SK-N-SH treated with all-trans-retinoic acid at 6 μM for 48 hours (cell line): ENCODE data around the gene SPON1.

ENCODE experiments used
- ATAC-seq: fragments of 200-7000 bp; cut with Tn5 transposase; 3 replicates; pipeline ENCODE4 v1.9.1; 2020; ENCODE audit warnings: mild to moderate bottlenecking, moderate library complexity
- ARNTL ChIP-seq: fragments of 450-650 bp; formaldehyde crosslinking; IDR thresholded peaks from 2 replicates; pipeline ENCODE4 v1.5.0; 2020; ENCODE audit warnings: low read depth, mild to moderate bottlenecking, moderate library complexity, borderline replicate concordance
- CREB5 ChIP-seq: fragments of 250-450 bp; sonication (Bioruptor Pico); IDR thresholded peaks from 2 replicates; pipeline ENCODE4 v1.5.1; 2020; ENCODE audit warnings: low read depth, mild to moderate bottlenecking, moderate library complexity
- CSDC2 ChIP-seq: fragments of 250-450 bp; sonication (Bioruptor Pico); IDR thresholded peaks from 2 replicates; pipeline ENCODE4 v1.5.0; 2020; ENCODE audit warnings: mild to moderate bottlenecking, moderate library complexity
- ESRRG ChIP-seq: fragments of 250-450 bp; sonication (Bioruptor Pico); IDR thresholded peaks from 2 replicates; pipeline ENCODE4 v1.6.1; 2021; ENCODE audit warnings: mild to moderate bottlenecking
- GLIS3 ChIP-seq: fragments of 250-450 bp; sonication (Bioruptor Pico); IDR thresholded peaks from 2 replicates; pipeline ENCODE4 v1.5.0; 2020; ENCODE audit warnings: mild to moderate bottlenecking, moderate library complexity
- ISL1 ChIP-seq: fragments of 250-450 bp; sonication (Bioruptor Pico); IDR thresholded peaks from 2 replicates; pipeline ENCODE4 v2.1.2; 2022; ENCODE audit warnings: mild to moderate bottlenecking, moderate library complexity
- OSR1 ChIP-seq: fragments of 250-450 bp; sonication (Bioruptor Pico); IDR thresholded peaks from 2 replicates; pipeline ENCODE4 v1.8.0; 2022; ENCODE audit warnings: moderate library complexity, mild to moderate bottlenecking, inconsistent platforms
- POU6F1 ChIP-seq: fragments of 250-450 bp; sonication (Bioruptor Pico); IDR thresholded peaks from 2 replicates; pipeline ENCODE4 v1.8.0; 2021; ENCODE audit warnings: low read depth, mild to moderate bottlenecking, moderate library complexity, borderline replicate concordance
- PPARA ChIP-seq: fragments of 250-450 bp; sonication (Bioruptor Pico); IDR thresholded peaks from 2 replicates; pipeline ENCODE4 v1.5.0; 2020; ENCODE audit warnings: mild to moderate bottlenecking, borderline replicate concordance
- RARB ChIP-seq: fragments of 250-450 bp; sonication (Bioruptor Pico); IDR thresholded peaks from 2 replicates; pipeline ENCODE4 v1.8.0; 2021; ENCODE audit warnings: mild to moderate bottlenecking, moderate library complexity
- SNAI2 ChIP-seq: fragments of 250-450 bp; sonication (Bioruptor Pico); IDR thresholded peaks from 2 replicates; pipeline ENCODE4 v1.5.0; 2020; ENCODE audit warnings: mild to moderate bottlenecking, moderate library complexity
- TCF4 ChIP-seq: fragments of 250-450 bp; sonication (Bioruptor Pico); IDR thresholded peaks from 2 replicates; pipeline ENCODE4 v1.8.0; 2021; ENCODE audit warnings: mild to moderate bottlenecking, moderate library complexity, borderline replicate concordance
- TOX ChIP-seq: fragments of 250-450 bp; sonication (Bioruptor Pico); IDR thresholded peaks from 2 replicates; pipeline ENCODE4 v1.8.0; 2021; ENCODE audit warnings: mild to moderate bottlenecking, moderate library complexity, borderline replicate concordance
- TSHZ2 ChIP-seq: fragments of 250-450 bp; sonication (Bioruptor Pico); IDR thresholded peaks from 2 replicates; pipeline ENCODE4 v1.5.0; 2020; ENCODE audit warnings: mild to moderate bottlenecking, moderate library complexity
- ZC3H10 ChIP-seq: fragments of 250-450 bp; sonication (Bioruptor Pico); IDR thresholded peaks from 2 replicates; pipeline ENCODE4 v1.5.1; 2021; ENCODE audit warnings: mild to moderate bottlenecking, moderate library complexity
- ZFP3 ChIP-seq: fragments of 250-450 bp; sonication (Bioruptor Pico); IDR thresholded peaks from 2 replicates; pipeline ENCODE4 v1.5.0; 2020; ENCODE audit warnings: mild to moderate bottlenecking, moderate library complexity
- ZFP30 ChIP-seq: fragments of 450-650 bp; formaldehyde crosslinking; IDR thresholded peaks from 2 replicates; pipeline ENCODE4 v1.5.0; 2022; ENCODE audit warnings: mild to moderate bottlenecking, moderate library complexity
- ZNF565 ChIP-seq: fragments of 450-650 bp; formaldehyde crosslinking; conservative IDR thresholded peaks from 2 replicates; pipeline ENCODE4 v1.5.0; 2020; ENCODE audit warnings: low read depth, mild to moderate bottlenecking, moderate library complexity
- ZNF8 ChIP-seq: fragments of 450-650 bp; formaldehyde crosslinking; IDR thresholded peaks from 2 replicates; pipeline ENCODE4 v1.5.0; 2020; ENCODE audit warnings: mild to moderate bottlenecking, moderate library complexity
- TF ChIP-seq, protein P1 (sequence below): fragments of 250-450 bp; sonication (Bioruptor Pico); IDR thresholded peaks from 2 replicates; pipeline ENCODE4 v1.8.0; 2020; ENCODE audit warnings: mild to moderate bottlenecking, moderate library complexity, borderline replicate concordance
- TF ChIP-seq, protein P2 (sequence below): fragments of 250-450 bp; sonication (Bioruptor Pico); IDR thresholded peaks from 2 replicates; pipeline ENCODE4 v1.5.1; 2021; ENCODE audit warnings: mild to moderate bottlenecking, moderate library complexity

The SPON1 gene

DNA sequence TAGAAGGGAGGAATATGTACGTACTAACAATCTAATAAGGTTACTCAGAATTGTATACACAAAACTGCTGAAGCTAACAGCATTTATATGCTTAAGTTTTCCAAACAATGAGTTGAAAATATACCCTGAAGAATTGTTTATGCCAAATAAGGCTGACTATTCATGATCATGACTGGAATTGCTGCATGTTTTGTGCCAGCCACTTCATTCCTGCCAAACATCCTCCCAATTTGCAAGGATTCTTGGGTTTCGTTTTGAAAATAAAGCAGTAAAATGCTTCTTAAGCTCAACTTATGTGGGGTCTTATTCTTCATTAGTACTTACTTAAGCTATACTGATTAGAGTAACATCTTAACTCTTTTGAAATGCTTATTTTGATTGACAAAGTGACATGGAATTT lies 149.0 kb downstream of the SPON1 start:
- TF ChIP-seq RARB (CRISPR knock-in tag) (no peak), ZC3H10 (CRISPR knock-in tag) (no peak), ZFP3 (CRISPR knock-in tag) (no peak), ZFP30 (CRISPR knock-in tag) (no peak), OSR1 (CRISPR knock-in tag) (no peak), ISL1 (CRISPR knock-in tag) (no peak), PPARA (CRISPR knock-in tag) (no peak), ESRRG (CRISPR knock-in tag) (no peak), CREB5 (CRISPR knock-in tag) (no peak), ZNF8 (CRISPR knock-in tag) (no peak), ZNF565 (CRISPR knock-in tag) (no peak), TCF4 (CRISPR knock-in tag) (no peak)
- TF ChIP-seq, protein P1, sequence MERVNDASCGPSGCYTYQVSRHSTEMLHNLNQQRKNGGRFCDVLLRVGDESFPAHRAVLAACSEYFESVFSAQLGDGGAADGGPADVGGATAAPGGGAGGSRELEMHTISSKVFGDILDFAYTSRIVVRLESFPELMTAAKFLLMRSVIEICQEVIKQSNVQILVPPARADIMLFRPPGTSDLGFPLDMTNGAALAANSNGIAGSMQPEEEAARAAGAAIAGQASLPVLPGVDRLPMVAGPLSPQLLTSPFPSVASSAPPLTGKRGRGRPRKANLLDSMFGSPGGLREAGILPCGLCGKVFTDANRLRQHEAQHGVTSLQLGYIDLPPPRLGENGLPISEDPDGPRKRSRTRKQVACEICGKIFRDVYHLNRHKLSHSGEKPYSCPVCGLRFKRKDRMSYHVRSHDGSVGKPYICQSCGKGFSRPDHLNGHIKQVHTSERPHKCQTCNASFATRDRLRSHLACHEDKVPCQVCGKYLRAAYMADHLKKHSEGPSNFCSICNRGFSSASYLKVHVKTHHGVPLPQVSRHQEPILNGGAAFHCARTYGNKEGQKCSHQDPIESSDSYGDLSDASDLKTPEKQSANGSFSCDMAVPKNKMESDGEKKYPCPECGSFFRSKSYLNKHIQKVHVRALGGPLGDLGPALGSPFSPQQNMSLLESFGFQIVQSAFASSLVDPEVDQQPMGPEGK (CRISPR knock-in tag) = no peak
- ATAC-seq = no peak

- no peak for TF ChIP-seq ZFP30 (CRISPR knock-in tag)
- TF ChIP-seq, protein P2, sequence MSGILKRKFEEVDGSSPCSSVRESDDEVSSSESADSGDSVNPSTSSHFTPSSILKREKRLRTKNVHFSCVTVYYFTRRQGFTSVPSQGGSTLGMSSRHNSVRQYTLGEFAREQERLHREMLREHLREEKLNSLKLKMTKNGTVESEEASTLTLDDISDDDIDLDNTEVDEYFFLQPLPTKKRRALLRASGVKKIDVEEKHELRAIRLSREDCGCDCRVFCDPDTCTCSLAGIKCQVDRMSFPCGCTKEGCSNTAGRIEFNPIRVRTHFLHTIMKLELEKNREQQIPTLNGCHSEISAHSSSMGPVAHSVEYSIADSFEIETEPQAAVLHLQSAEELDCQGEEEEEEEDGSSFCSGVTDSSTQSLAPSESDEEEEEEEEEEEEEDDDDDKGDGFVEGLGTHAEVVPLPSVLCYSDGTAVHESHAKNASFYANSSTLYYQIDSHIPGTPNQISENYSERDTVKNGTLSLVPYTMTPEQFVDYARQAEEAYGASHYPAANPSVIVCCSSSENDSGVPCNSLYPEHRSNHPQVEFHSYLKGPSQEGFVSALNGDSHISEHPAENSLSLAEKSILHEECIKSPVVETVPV = no peak
- TF ChIP-seq TOX (CRISPR knock-in tag) = no peak
- TF ChIP-seq TCF4 (CRISPR knock-in tag) = no peak
- no peak for ATAC-seq
Observed at GRCh38 chr11:14112721-14113120, 150.2 kb downstream of the SPON1 start.

DNA sequence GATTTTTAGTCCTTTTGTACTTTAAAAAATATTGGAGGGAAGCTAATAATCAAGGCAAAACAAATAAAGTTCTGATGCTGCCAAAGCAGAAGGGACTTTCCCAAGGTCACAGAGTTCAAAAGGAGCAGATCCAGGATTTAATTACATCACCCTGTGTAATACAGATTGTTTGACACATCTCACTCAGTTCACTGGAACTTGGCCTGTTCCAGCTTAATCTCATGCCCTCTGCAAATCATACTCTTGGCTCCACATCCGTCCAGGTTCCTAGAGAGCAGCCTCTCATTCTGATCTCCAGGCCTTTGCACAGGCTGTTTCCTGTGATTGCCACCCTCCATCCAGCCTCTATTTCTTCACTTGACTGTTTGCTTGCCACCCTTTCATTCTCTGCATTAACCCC lies 151.7 kb downstream of the SPON1 start:
- no peak for ATAC-seq
- TF ChIP-seq SNAI2 (CRISPR knock-in tag) (no peak), ZNF8 (CRISPR knock-in tag) (no peak), CREB5 (CRISPR knock-in tag) (no peak), ZC3H10 (CRISPR knock-in tag) (no peak), ISL1 (CRISPR knock-in tag) (no peak), GLIS3 (CRISPR knock-in tag) (no peak), ARNTL (CRISPR knock-in tag) (no peak), ZFP3 (CRISPR knock-in tag) (no peak), TCF4 (CRISPR knock-in tag) (no peak), TSHZ2 (CRISPR knock-in tag) (no peak), ESRRG (CRISPR knock-in tag) (no peak), RARB (CRISPR knock-in tag) (no peak), PPARA (CRISPR knock-in tag) (no peak), CSDC2 (CRISPR knock-in tag) (no peak), OSR1 (CRISPR knock-in tag) (no peak), POU6F1 (CRISPR knock-in tag) (no peak)
